GM12878 (cell line): ENCODE data around the gene ARHGDIG. TPM values are rescaled to one million over a fixed set of nuclear protein-coding genes. Genes with fewer than 3 reads are reported as not detected.

ENCODE experiments used
- ATAC-seq: fragments of 200-7000 bp; cut with Tn5 transposase; 3 replicates; pipeline ENCODE4 v1.9.1; 2020; ENCODE audit warnings: mild to moderate bottlenecking, moderate library complexity
- BruUV-seq: library from RNA; stranded (reverse); fragments of 400-500 nt; replicated peaks from 2 replicates; lab custom pipeline; 2021; lab: Mats Ljungman, UMichigan
- CTCF ChIA-PET: fragments of 300-600 bp; sonication (Branson Sonifier 250); formaldehyde crosslinking; extraction: SDS; loops from one replicate; lab custom pipeline; 2021; ENCODE audit warnings: inconsistent platforms; lab: Yijun Ruan, JAX
- POLR2A ChIA-PET: fragments of 350-600 bp; formaldehyde crosslinking; extraction: SDS; loops from one replicate; lab custom pipeline; 2021; ENCODE audit warnings: inconsistent platforms; lab: Charles Lee
- RAD21 ChIA-PET: fragments of 300-600 bp; sonication (Branson Sonifier 250); formaldehyde crosslinking; loops from one replicate; lab custom pipeline; 2023; ENCODE audit warnings: antibody characterized with exemption; ENCODE audit not compliant: unreplicated experiment; lab: Charles Lee
- SMC1A ChIA-PET: fragments of 300-600 bp; sonication (Branson Sonifier 250); formaldehyde crosslinking; loops from one replicate; lab custom pipeline; 2023; ENCODE audit not compliant: unreplicated experiment, uncharacterized antibody; lab: Charles Lee
- DNase-seq: peaks from one replicate; pipeline ENCODE4 v3.0.0-alpha.2; 2011; ENCODE audit warnings: low read depth, low spot score
- FAIRE-seq: peaks from 3 replicates; lab custom pipeline; 2011; peaks lifted over from hg19 to GRCh38; lab: Jason Lieb, UNC
- H2AFZ ChIP-seq: 2 replicates; pipeline ENCODE4 v1.6.0; 2011; ENCODE audit warnings: low read depth, low read length, control low read depth; ENCODE audit not compliant: control insufficient read depth
- H3K27ac ChIP-seq: 2 replicates; pipeline ENCODE4 v1.5.1; 2011; ENCODE audit warnings: control low read depth; ENCODE audit not compliant: control insufficient read depth, insufficient read depth
- H3K27me3 ChIP-seq, 2 experiments: replicated peaks in 1 of 2; 2 replicates each; pipeline versions ENCODE4 v1.6.0 to v1.6.1; 2011; ENCODE audit warnings: low read length in 1 of 2; ENCODE audit not compliant: control insufficient read depth in 2 of 2, insufficient read depth in 2 of 2
- H3K36me3 ChIP-seq, 2 experiments: 2 replicates each; pipeline ENCODE4 v1.5.1; 2011; ENCODE audit warnings: low read length in 1 of 2; ENCODE audit not compliant: control insufficient read depth in 2 of 2, insufficient read depth in 2 of 2
- H3K4me1 ChIP-seq: 2 replicates; pipeline ENCODE4 v1.6.1; 2011; ENCODE audit warnings: mild to moderate bottlenecking, low read length, moderate library complexity, mixed read lengths; ENCODE audit not compliant: control insufficient read depth, insufficient read depth
- H3K4me2 ChIP-seq: 2 replicates; pipeline ENCODE4 v1.6.0; 2011; ENCODE audit warnings: control low read depth; ENCODE audit not compliant: control insufficient read depth, insufficient read depth
- H3K4me3 ChIP-seq: fragments of 200-600 bp; sonication (generic); 2 replicates; pipeline ENCODE4 v1.5.1; 2016
- H3K79me2 ChIP-seq: 2 replicates; pipeline ENCODE4 v1.6.0; 2011; ENCODE audit warnings: low read length; ENCODE audit not compliant: control insufficient read depth, insufficient read depth
- H3K9ac ChIP-seq: 2 replicates; pipeline ENCODE4 v1.8.0; 2011; ENCODE audit warnings: low read length, control low read depth, mixed read lengths; ENCODE audit not compliant: control insufficient read depth, insufficient read depth
- H3K9me3 ChIP-seq: replicated peaks from 3 replicates; pipeline ENCODE4 v1.5.1; 2011; ENCODE audit warnings: mild to moderate bottlenecking, low read length; ENCODE audit not compliant: control insufficient read depth, insufficient read depth
- H4K20me1 ChIP-seq: 2 replicates; pipeline ENCODE4 v1.6.0; 2011; ENCODE audit not compliant: control insufficient read depth, insufficient read depth
- ATF2 ChIP-seq: IDR thresholded peaks from 2 replicates; pipeline ENCODE4 v1.6.1; 2012; ENCODE audit warnings: low read length, inconsistent platforms
- BCLAF1 ChIP-seq: fragments of 450-650 bp; IDR thresholded peaks from 2 replicates; pipeline ENCODE4 v1.6.1; 2017; ENCODE audit warnings: antibody characterized with exemption, mild to moderate bottlenecking, moderate library complexity
- FOXK2 ChIP-seq: fragments of 450-650 bp; IDR thresholded peaks from 2 replicates; pipeline ENCODE4 v1.6.1; 2017; ENCODE audit warnings: mild to moderate bottlenecking, moderate library complexity
- MAX ChIP-seq: IDR thresholded peaks from 2 replicates; pipeline ENCODE4 v1.6.1; 2012; ENCODE audit warnings: low read depth, low read length, improper control_type of control experiment
- MTA3 ChIP-seq: IDR thresholded peaks from 2 replicates; pipeline ENCODE4 v1.6.1; 2012; ENCODE audit warnings: low read length, inconsistent platforms, borderline replicate concordance
- NKRF ChIP-seq: fragments of 450-650 bp; conservative IDR thresholded peaks from 2 replicates; pipeline ENCODE4 v1.6.1; 2017; ENCODE audit warnings: mild to moderate bottlenecking, moderate library complexity
- RELA ChIP-seq: fragments of 450-650 bp; IDR thresholded peaks from 2 replicates; pipeline ENCODE4 v1.8.0; 2014; ENCODE audit warnings: borderline replicate concordance; ENCODE audit not compliant: partially characterized antibody
- USF1 ChIP-seq: IDR thresholded peaks from 2 replicates; pipeline ENCODE4 v1.6.1; 2011; ENCODE audit warnings: borderline replicate concordance, low read depth, mild to moderate bottlenecking, moderate library complexity, mixed read lengths, low read length; ENCODE audit not compliant: insufficient read depth; ENCODE audit errors: extremely low read length
- WGBS: methylation state at CpG from one replicate; pipeline ENCODE4 v1.1.6; 2016; ENCODE audit warnings: low lambda C conversion rate; ENCODE audit not compliant: insufficient replicate concordance, insufficient coverage; ENCODE audit errors: missing lambda C conversion rate; 5-methylcytosine and 5-hydroxymethylcytosine counted together
- in situ Hi-C: fragments of 300-500 bp; cut with MboI; formaldehyde crosslinking; loops from 9 replicates; pipeline ENCODE4 v1.14.3; 2018; ENCODE audit warnings: mixed read lengths
- intact Hi-C: fragments of 100-400 bp; cut with micrococcal nuclease; formaldehyde crosslinking; loops from one replicate; pipeline ENCODE4 v1.14.2; 2022; ENCODE audit not compliant: unreplicated experiment
- polyA plus RNA-seq, 11 experiments: library from polyadenylated mRNA; depleted of rRNA in 4 of 11; unstranded in 6 of 11; stranded (reverse) in 5 of 11; fragments of >200 nt; fragmentation: Nextera tagmentation in 4 of 11; fragmentation: Illumina TruSeq in 1 of 11; extraction: Ambion mirVana in 4 of 11; extraction: Trizol in 1 of 11; gene quantifications; 1 replicate in 1 of 11; 2 replicates in 10 of 11; pipeline versions ENCODE4 v1.2.1 to v1.2.3, GENCODE V29; 2011 to 2016; ENCODE audit warnings: inconsistent platforms in 2 of 11, missing spikeins in 2 of 11, low read depth in 1 of 11
- total RNA-seq, 4 experiments: library from RNA; depleted of rRNA in 3 of 4; stranded (reverse); fragments of >200 nt in 3 of 4; fragmentation: Illumina TruSeq in 1 of 4; extraction: Trizol in 1 of 4; gene quantifications; 2 replicates each; pipeline versions ENCODE4 v1.2.1 to v1.2.3, GENCODE V29; 2013 to 2021

ARHGDIG gene
- total and polyA plus RNA-seq, 10 of the 15 experiments (the other 5 are each of a cell fraction or from before 2014, with no cell fraction given): not detected

- TF ChIP-seq USF1 (no peak), MTA3 (no peak), MAX (no peak)
These were observed 21.2 kb upstream of the ARHGDIG start (continued) for GRCh38 chr16:259226-259625.

- SMC1A ChIA-PET: no interaction called here
- POLR2A ChIA-PET: no interaction called here
- no peak for FAIRE-seq
These were observed 20.6 kb upstream of the ARHGDIG start for GRCh38 chr16:259814-260253.

More at GRCh38 chr16:259814-260253, 20.6 kb upstream of the ARHGDIG start:
- H3K9ac ChIP-seq: no peak overlapping the region
- peaks cover 0 to 4% of the 10 kb centered on the region in 2 experiments; a peak in 1 of 4 replicates for H3K36me3 ChIP-seq
- no peak overlapping the region for H3K4me2 ChIP-seq
- no peaks in the 10 kb centered on the region for H3K79me2 ChIP-seq
- in situ Hi-C loops: no loop called here
- ATAC-seq (no peak), DNase-seq (no peak)
- TF ChIP-seq FOXK2 (no peak), ATF2 (no peak), NKRF (no peak), BCLAF1 (no peak), RELA (no peak)
- H3K4me3 ChIP-seq: no peak overlapping the region
- no peaks in the 10 kb centered on the region for H3K9me3 ChIP-seq
- no peak overlapping the region for H2AFZ ChIP-seq
- ChIA-PET RAD21 (no interaction called here), CTCF (no interaction called here)
- intact Hi-C loops: no loop called here
- WGBS: 93% methylated on average over 13 of the region's 13 CpGs
- H3K27me3 ChIP-seq: no peaks in the 10 kb centered on the region
- no peak overlapping the region for H3K27ac ChIP-seq
- BruUV-seq: no TSS peak
- no peaks in the 10 kb centered on the region for H4K20me1 ChIP-seq
- H3K4me1 ChIP-seq: no peaks in the 10 kb centered on the region
